Psoas muscle (tissue), 8 donors: ENCODE results near the gene NSMF. TPM values are rescaled to one million over a fixed set of nuclear protein-coding genes. Genes with fewer than 3 reads are reported as not detected.

Source experiments
- ATAC-seq, 4 donors: fragments of 200-7000 bp; cut with Tn5 transposase; one replicate each; pipeline ENCODE4 v1.9.1; 2020; ENCODE audit warnings: moderate library complexity in 3 of 4, mild to moderate bottlenecking in 2 of 4
- DNase-seq, 2 donors: peaks; one replicate each; pipeline ENCODE4 v3.0.0-alpha.2; 2020
- H3K27ac ChIP-seq: fragments of 200-600 bp; one replicate; pipeline ENCODE4 v1.8.0; 2022
- H3K27me3 ChIP-seq, 3 donors: fragments of 200-600 bp in 1 of 3; one replicate each; pipeline versions ENCODE4 v1.6.1 to v1.8.0; 2013 to 2022; ENCODE audit warnings: low read length in 2 of 3, mild to moderate bottlenecking in 2 of 3, moderate library complexity in 1 of 3; ENCODE audit not compliant: insufficient read depth in 3 of 3
- H3K36me3 ChIP-seq, 2 donors: fragments of 200-600 bp in 1 of 2; one replicate each; pipeline versions ENCODE4 v1.6.1 to v1.8.0; 2013 to 2022; ENCODE audit warnings: low read depth in 1 of 2, mild to moderate bottlenecking in 1 of 2, moderate library complexity in 1 of 2; ENCODE audit not compliant: insufficient read depth in 1 of 2
- H3K4me1 ChIP-seq: fragments of 200-600 bp; one replicate; pipeline ENCODE4 v1.8.0; 2022
- H3K4me3 ChIP-seq: fragments of 200-600 bp; one replicate; pipeline ENCODE4 v1.8.0; 2022; ENCODE audit warnings: mild to moderate bottlenecking
- H3K9me3 ChIP-seq: fragments of 200-600 bp; one replicate; pipeline ENCODE4 v1.8.0; 2022
- CTCF ChIP-seq: fragments of 200-600 bp; IDR thresholded peaks from one replicate; pipeline ENCODE4 v1.8.0; 2022; ENCODE audit warnings: antibody characterized with exemption
- WGBS, 3 donors: extraction: QIAGEN DNeasy Blood & Tissue Kit; methylation state at CpG; one replicate each; pipeline versions ENCODE4 v1.1.6 to v1.1.7; 2013; 5-methylcytosine and 5-hydroxymethylcytosine counted together
- intact Hi-C, 2 donors: fragments of 100-400 bp; cut with DNase I; formaldehyde crosslinking; loops; one replicate each; pipeline versions ENCODE4 v1.11.0 to v1.14.2; 2022
- polyA plus RNA-seq, 3 donors: library from polyadenylated mRNA; stranded (reverse); fragments of 200-250 nt; gene quantifications; one replicate each; pipeline ENCODE4 v1.2.3, GENCODE V29; 2013
- total RNA-seq, 4 donors: library from RNA; stranded (reverse); fragmentation: NEBNext Ultra II Directional in 2 of 4; extraction: Animal tissue kit (Norgen Biotek cat#: 25700) in 2 of 4; gene quantifications; one replicate each; pipeline versions ENCODE4 v1.2.1 to v1.2.4, GENCODE V29; 2021 to 2023
- donor health status: healthy with polysubstance abuse.
- donor health status: DM: no; HTN: no; CAD: no; lungs with moderate emphysema.
- donor health status: Bipolar disorder and iron deficiency.
- donor health status: healthy.
- donor health status: DM: yes; HTN: yes; CAD: no.
- donor health status: DM: no; HTN: no; CAD: no.
- donor health status: DM: no; HTN: no; CAD: no.
- donor health status: DM: yes; HTN: yes; CAD: no.

NSMF gene
- total and polyA plus RNA-seq, 7 donors: 4.8 to 11.2 (median 6.4) TPM

GRCh38 chr9:137488327-137488653 is 29.2 kb upstream of the NSMF start:
- H3K36me3 ChIP-seq: peaks cover 0 to 42% of the 10 kb centered on the region in 2 donors
- intact Hi-C loops: no loop called here
- H3K27me3 ChIP-seq: no peaks in the 10 kb centered on the region
- DNase-seq: no peak
- no peak for ATAC-seq
- 81 to 90% (median 83%) methylated on average over 6 of the region's 6 CpGs for WGBS, 3 donors
- no peak overlapping the region for H3K27ac ChIP-seq
- no peaks in the 10 kb centered on the region for H3K9me3 ChIP-seq
- no peak overlapping the region for H3K4me3 ChIP-seq
- H3K4me1 ChIP-seq: no peaks in the 10 kb centered on the region
- TF ChIP-seq CTCF: no peak

GRCh38 chr9:137487454-137488326 is 28.6 kb upstream of the NSMF start:
- Histone ChIP-seq H3K27ac (no peak overlapping the region), H3K9me3 (no peaks in the 10 kb centered on the region), H3K4me3 (no peak overlapping the region), H3K4me1 (no peaks in the 10 kb centered on the region), H3K36me3 (peaks cover 0 to 48% of the 10 kb centered on the region in 2 donors), H3K27me3 (no peaks in the 10 kb centered on the region)
- no peak for ATAC-seq
- peak in 1 of 2 donors; percentile 39 for DNase-seq
- WGBS, 3 donors: 81 to 90% (median 86%) methylated on average over 41 of the region's 41 CpGs
- intact Hi-C loops: no loop called here
- no peak for TF ChIP-seq CTCF

- WGBS, 3 donors: 62 to 75% (median 69%) methylated on average over 33 to 35 of the region's 35 CpGs
- intact Hi-C loops: no loop called here
- TF ChIP-seq CTCF: no peak
These were observed 27.7 kb upstream of the NSMF start for GRCh38 chr9:137486545-137487453.

GRCh38 chr9:137486141-137486490 is 27.0 kb upstream of the NSMF start:
- peaks cover 0 to 41% of the 10 kb centered on the region in 2 donors for H3K36me3 ChIP-seq
- DNase-seq (no peak), ATAC-seq (no peak)
- no peaks in the 10 kb centered on the region for H3K9me3 ChIP-seq
- no peaks in the 10 kb centered on the region for H3K4me1 ChIP-seq
- intact Hi-C loops: no loop called here
- WGBS, 3 donors: 89 to 94% (median 92%) methylated on average over 15 of the region's 15 CpGs
- no peak overlapping the region for H3K4me3 ChIP-seq
- no peaks in the 10 kb centered on the region for H3K27me3 ChIP-seq
- TF ChIP-seq CTCF: no peak
- H3K27ac ChIP-seq: no peak overlapping the region

More at GRCh38 chr9:137486545-137487453, 27.7 kb upstream of the NSMF start:
- Histone ChIP-seq H3K9me3 (no peaks in the 10 kb centered on the region), H3K4me1 (no peaks in the 10 kb centered on the region), H3K36me3 (peaks cover 0 to 45% of the 10 kb centered on the region in 2 donors), H3K4me3 (no peak overlapping the region), H3K27me3 (no peaks in the 10 kb centered on the region), H3K27ac (no peak overlapping the region)
- no peak for ATAC-seq
- DNase-seq: peak in 1 of 2 donors; percentile 41
